ENCODE results near the gene PIM3.

The PIM3 gene

DNA sequence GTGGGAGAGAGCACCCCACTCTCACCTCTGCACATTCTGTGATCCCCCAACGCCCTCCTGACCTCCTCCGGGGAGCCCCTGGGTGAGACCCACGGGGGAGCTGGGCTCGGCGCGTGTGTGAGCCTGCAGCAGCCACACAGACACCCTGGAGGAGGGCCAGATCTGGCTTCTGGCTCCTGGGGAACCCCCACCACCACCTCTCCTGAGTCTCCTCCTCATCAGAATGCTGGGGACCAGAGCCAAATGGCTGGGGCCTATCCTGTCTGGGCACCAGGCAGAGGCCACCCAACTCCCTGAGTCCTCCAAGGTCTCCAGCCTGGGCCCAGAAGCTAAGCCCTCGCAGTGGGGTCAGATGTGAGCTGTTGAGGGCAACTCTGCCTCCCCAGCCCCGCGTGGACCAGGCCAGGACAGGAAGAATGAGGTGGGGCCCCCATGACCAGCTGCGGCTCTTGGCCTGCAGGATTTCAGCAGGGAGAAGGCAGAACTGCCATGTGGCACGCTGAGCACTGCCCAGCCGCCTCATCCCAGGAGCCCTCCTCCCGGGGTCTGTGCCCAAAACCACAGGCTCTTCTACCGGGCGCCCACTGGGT lies 5.5 kb upstream of the PIM3 start:
- Histone ChIP-seq H3K27me3 (ENCODE audit: low read length) (no peaks in the 10 kb centered on the region), H4K20me1 (ENCODE audit: low read depth, low read length) (no peaks in the 10 kb centered on the region), H3K9ac (ENCODE audit: low read length) (no peak overlapping the region), H3K9me3 (ENCODE audit: insufficient read depth, low read length) (no peaks in the 10 kb centered on the region), H3K4me2 (ENCODE audit: low read depth, low read length, poor library complexity, severe bottlenecking) (no peak overlapping the region), H3F3A (ENCODE audit: insufficient read depth) (no peaks in the 10 kb centered on the region), H3K27ac (ENCODE audit: low read depth, low read length) (no peak overlapping the region), H3K36me3 (ENCODE audit: low read length) (no peaks in the 10 kb centered on the region), H3K9me2 (replicated peaks; ENCODE audit: insufficient read depth, low read length) (no peaks in the 10 kb centered on the region), H3K4me3 (ENCODE audit: insufficient read depth, low read length, poor library complexity, severe bottlenecking) (no peak overlapping the region), H3K79me2 (ENCODE audit: insufficient read depth, low read length) (no peaks in the 10 kb centered on the region), H2AFZ (ENCODE audit: low read depth, low read length, severe bottlenecking) (no peak overlapping the region)
- TF ChIP-seq, protein P1, sequence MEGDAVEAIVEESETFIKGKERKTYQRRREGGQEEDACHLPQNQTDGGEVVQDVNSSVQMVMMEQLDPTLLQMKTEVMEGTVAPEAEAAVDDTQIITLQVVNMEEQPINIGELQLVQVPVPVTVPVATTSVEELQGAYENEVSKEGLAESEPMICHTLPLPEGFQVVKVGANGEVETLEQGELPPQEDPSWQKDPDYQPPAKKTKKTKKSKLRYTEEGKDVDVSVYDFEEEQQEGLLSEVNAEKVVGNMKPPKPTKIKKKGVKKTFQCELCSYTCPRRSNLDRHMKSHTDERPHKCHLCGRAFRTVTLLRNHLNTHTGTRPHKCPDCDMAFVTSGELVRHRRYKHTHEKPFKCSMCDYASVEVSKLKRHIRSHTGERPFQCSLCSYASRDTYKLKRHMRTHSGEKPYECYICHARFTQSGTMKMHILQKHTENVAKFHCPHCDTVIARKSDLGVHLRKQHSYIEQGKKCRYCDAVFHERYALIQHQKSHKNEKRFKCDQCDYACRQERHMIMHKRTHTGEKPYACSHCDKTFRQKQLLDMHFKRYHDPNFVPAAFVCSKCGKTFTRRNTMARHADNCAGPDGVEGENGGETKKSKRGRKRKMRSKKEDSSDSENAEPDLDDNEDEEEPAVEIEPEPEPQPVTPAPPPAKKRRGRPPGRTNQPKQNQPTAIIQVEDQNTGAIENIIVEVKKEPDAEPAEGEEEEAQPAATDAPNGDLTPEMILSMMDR (IDR thresholded peaks at IDR 0.05; ENCODE audit: insufficient read depth, low read length, poor library complexity, severe bottlenecking), result no peak
- no peak for TF ChIP-seq EZH2phosphoT487 (conservative IDR thresholded peaks at IDR 0.05; ENCODE audit: low read length)

DNA sequence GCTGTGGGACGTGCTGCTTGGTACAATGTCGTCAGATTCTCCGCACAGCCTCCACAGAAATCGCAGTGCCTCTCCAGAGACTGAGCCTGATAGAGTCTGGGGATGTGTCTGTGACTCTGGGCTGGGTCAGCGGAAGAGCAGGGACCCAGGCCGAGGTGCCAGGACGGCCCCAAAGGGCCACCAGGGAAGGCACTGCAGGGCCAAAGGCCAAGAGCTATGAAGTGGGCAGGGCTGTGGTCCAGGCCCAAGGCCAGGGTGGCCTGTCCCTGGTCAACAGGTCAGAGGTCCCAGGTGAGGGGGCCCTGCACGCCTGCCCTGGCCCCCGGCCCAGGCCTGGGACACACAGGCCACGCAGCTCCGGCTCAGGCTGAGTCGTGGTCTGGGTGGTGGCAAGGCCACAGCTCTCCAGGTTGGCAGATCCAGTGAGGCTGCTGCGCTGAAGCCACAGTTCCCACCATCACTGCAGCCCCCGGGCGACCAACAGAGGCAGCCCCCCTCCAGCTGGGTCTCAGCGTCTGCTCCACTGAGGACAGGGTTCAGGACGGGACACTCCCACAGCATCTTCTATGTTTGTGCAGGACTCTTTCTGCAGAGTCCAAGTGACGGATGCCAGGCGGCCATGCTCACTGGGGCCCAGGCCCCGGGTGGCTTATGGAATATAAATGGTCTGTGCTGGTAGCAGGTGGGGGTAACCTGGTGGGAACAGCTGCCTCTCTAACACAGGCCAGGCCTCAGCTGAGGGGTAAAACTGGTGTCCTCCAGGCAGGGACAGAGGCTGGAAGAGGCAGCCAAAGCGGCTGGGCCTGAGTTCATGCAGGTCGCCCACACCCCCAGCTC lies 4.8 kb upstream of the PIM3 start:
- Histone ChIP-seq H3K4me3 (ENCODE audit: insufficient read depth, low read length, poor library complexity, severe bottlenecking) (no peak overlapping the region), H3K79me2 (ENCODE audit: insufficient read depth, low read length) (no peaks in the 10 kb centered on the region), H3K4me2 (ENCODE audit: low read depth, low read length, poor library complexity, severe bottlenecking) (no peak overlapping the region), H3K27me3 (ENCODE audit: low read length) (no peaks in the 10 kb centered on the region), H2AFZ (ENCODE audit: low read depth, low read length, severe bottlenecking) (no peak overlapping the region), H4K20me1 (ENCODE audit: low read depth, low read length) (no peaks in the 10 kb centered on the region), H3K36me3 (ENCODE audit: low read length) (no peaks in the 10 kb centered on the region), H3K27ac (ENCODE audit: low read depth, low read length) (no peak overlapping the region), H3K9me3 (ENCODE audit: insufficient read depth, low read length) (no peaks in the 10 kb centered on the region), H3K9ac (ENCODE audit: low read length) (no peak overlapping the region), H3F3A (ENCODE audit: insufficient read depth) (no peaks in the 10 kb centered on the region), H3K9me2 (replicated peaks; ENCODE audit: insufficient read depth, low read length) (no peaks in the 10 kb centered on the region)
- TF ChIP-seq, protein P1 (IDR thresholded peaks at IDR 0.05; ENCODE audit: insufficient read depth, low read length, poor library complexity, severe bottlenecking), result no peak
- TF ChIP-seq EZH2phosphoT487 (conservative IDR thresholded peaks at IDR 0.05; ENCODE audit: low read length), result no peak

DNA sequence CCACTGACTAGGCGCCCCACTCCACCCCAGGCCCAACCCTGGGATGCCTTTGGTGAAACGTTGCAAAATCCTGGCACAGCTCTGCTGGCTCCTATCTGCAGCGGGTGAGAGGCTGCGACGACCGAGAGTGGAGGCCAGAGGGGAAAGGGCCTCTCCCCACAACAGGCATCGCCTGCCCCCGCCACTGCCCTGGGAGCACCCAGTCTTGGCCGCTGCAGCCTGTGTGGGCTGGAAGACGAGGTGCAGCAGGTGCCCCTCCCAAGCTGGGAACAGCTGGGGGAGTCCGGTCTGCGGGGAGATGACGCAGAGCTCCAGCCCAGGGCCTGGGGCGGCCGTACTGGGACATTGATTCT lies 4.2 kb upstream of the PIM3 start:
- no peak for TF ChIP-seq EZH2phosphoT487 (conservative IDR thresholded peaks at IDR 0.05; ENCODE audit: low read length)
- TF ChIP-seq, protein P1 (IDR thresholded peaks at IDR 0.05; ENCODE audit: insufficient read depth, low read length, poor library complexity, severe bottlenecking), result no peak
- Histone ChIP-seq H3K79me2 (ENCODE audit: insufficient read depth, low read length) (peaks cover 5% of the 10 kb centered on the region), H3K4me2 (ENCODE audit: low read depth, low read length, poor library complexity, severe bottlenecking) (no peak overlapping the region), H3F3A (ENCODE audit: insufficient read depth) (no peaks in the 10 kb centered on the region), H3K9ac (ENCODE audit: low read length) (no peak overlapping the region), H3K27ac (ENCODE audit: low read depth, low read length) (no peak overlapping the region), H3K9me2 (replicated peaks; ENCODE audit: insufficient read depth, low read length) (no peaks in the 10 kb centered on the region), H3K4me3 (ENCODE audit: insufficient read depth, low read length, poor library complexity, severe bottlenecking) (no peak overlapping the region), H3K36me3 (ENCODE audit: low read length) (no peaks in the 10 kb centered on the region), H3K9me3 (ENCODE audit: insufficient read depth, low read length) (no peaks in the 10 kb centered on the region), H2AFZ (ENCODE audit: low read depth, low read length, severe bottlenecking) (no peak overlapping the region), H3K27me3 (ENCODE audit: low read length) (no peaks in the 10 kb centered on the region), H4K20me1 (ENCODE audit: low read depth, low read length) (no peaks in the 10 kb centered on the region)

Measured in SU-DHL-6 (cell line).